ENCODE results near the gene ZPBP2.
"Not testable (repeated sequence)": the region's sequence is repeated elsewhere in the genome, so short reads cannot be mapped to it uniquely, and the experiment has no call there.

The ZPBP2 gene, protein sequence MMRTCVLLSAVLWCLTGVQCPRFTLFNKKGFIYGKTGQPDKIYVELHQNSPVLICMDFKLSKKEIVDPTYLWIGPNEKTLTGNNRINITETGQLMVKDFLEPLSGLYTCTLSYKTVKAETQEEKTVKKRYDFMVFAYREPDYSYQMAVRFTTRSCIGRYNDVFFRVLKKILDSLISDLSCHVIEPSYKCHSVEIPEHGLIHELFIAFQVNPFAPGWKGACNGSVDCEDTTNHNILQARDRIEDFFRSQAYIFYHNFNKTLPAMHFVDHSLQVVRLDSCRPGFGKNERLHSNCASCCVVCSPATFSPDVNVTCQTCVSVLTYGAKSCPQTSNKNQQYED

DNA sequence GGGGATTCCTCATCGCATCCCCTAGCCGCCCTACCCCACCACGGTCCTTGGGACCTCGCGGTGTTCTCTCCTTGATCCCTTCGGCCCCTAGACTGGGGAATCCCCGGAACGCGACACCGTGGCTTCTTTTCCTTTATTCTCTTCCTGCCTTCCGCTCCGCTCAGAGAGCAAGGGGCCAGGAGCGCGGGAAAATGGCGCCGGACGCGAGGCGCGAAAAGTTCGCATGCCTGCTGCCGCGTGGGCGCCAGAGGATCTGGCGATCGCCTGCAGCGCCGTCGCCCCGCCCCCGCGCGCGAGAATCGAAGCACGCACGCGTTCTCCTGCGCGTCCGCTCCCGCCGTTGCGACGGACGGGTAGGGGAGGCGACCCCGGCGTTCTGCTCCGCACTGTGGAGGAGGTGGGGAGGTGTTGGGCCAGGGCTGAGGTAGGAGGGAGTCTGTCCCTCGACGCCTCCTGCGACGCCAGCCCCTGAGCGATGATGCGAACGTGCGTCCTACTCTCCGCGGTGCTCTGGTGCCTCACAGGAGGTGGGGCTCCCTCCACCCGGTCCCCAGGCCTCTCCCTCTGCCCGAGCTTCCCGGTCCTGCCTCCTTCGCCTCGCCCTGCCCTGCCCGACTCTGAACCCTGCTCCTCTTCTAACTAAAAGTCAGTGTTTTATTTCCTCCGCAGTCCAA, at the start of gene ZPBP2:
Gene ZPBP2, plus strand, starts transcription at position 323 of the 674 bp plus-strand sequence. Its CDS starts 153 bp downstream, at position 476.
- no peak for DNase-seq

DNA sequence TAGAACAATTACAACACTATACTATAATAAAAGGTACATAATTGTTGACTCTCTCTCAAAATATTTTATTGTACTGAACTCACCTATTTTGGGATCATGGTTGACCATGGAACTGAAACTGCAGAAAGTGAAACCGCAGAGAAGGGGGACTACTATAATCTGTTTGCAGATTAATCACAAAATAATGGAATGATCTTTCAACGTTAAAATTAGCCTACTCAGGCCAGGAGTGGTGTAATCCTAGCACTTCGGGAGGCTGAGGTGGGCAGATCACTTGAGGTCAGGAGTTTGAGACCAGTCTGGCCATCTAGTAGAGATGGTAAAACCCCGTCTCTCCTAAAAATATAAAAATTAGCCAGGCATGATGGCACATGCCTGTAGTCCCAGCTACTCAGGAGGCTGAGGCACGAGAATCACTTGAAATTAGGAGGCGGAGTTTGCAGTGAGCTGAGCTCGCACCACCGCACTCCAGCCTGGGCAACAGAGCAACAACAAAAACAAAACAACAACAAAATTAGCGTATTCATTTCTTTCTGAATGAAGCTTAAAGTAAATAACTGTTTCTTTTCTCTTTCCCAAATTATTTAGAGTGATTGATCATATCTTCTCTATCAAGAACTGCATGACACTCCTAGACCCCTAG, 49.5 kb upstream of the ZPBP2 start:
- no peak for DNase-seq

DNA sequence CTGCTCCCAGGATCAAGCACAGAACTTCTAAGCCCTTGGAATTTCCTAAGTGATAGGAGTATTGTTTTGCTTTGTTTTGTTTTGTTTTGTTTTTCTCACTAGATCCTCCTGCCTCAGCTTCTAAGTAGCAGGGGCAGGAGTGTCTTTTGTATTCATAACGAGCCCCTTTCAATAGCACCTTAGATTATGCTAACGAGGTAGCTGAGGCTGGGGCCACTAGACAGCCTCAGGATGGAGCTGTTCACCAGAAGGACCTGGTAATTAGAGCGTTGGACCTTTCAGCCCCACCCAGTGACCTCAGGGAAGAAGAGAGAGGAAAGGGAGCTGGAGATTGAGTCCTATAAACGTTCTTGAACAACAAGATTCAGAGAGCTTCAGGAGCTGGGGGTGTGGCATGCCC, 47.5 kb upstream of the ZPBP2 start:
- DNase-seq: no peak

DNA sequence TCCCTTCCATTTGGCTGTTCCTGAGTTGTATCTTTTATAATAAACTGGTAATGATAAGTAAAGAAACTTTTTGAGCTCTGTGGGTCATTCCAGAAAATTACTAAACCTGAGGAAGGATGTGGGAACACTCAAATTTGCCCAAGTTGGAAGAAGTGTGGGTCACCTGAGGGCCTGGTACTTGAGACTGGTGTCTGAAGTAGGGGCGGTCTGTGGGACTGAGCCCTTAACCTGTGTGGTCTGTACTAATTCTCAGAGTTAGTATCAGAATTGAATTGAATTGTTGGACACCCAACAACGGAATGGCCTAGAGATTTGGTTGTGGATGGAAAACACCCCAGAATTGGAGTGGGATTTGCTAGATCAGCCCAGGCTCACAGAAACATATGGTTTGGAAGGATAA, 47.0 kb upstream of the ZPBP2 start:
- DNase-seq: no peak

DNA sequence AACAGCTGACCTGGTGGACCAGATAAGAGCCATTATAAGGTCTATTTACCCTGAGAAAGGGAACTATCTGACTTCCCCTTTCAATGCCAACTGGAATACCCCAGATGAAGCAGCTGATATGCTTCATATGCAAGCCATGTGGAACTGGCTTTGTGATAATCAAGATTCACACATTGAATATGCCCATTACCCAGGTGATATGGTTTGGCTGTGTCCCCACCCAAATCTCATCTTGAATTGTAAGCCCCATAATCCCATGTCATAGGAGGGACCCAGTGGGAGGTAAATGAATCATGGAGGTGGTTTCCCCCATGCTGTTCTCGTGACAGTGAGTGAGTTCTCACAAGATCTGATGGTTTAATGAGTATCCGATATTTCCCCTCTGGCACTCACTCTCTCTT, 46.0 kb upstream of the ZPBP2 start:
- DNase-seq: peak; percentile 15

DNA sequence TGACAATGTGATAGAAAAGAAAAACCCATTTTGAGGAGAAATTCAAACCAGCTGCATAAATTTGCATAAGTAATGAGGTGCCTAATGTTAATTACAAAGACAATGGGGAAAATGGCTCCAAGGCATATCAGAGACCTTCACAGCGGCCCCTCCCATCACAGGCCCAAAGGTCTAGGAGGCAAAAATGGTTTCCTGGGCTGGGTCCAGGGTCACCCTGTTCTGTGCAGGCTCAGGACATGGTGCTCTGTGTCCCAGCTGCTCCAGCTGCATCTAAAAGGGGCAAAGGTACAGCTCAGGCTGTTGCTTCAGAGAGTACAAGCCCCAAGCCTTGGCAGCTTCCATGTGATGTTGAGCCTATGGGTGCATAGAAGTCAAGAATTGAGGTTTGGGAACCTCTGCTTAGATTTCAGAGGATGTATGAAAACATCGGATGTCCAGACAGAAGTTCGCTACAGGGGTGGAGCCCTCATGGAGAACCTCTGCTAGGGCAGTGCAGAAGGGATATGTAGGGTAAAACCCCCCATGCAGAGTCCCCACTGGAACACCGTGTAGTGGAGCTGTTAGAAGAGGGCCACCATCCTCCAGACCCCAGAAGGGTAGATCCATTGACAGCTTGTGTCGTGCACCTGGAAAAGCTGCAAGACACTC, 44.5 kb upstream of the ZPBP2 start:
- no peak for DNase-seq

DNA sequence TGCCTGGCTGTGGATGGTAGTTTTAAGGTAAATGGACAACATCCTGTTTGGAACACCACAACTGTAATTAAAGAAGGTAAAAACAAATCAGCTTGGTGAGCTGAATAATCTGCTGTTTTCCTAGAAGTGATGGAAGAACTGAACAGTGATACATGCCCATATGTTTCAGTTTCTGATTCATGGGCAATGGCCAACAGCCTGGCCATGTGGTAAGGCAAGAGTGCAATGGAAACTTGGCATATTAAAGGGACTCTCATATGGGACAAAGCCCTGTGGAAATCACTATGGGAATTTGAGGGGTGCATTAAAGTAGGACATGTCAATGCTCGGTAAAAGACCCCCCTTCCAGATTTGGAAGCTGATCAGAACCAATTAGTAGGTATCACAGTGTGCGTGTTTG, 41.7 kb upstream of the ZPBP2 start:
- no peak for DNase-seq

DNA sequence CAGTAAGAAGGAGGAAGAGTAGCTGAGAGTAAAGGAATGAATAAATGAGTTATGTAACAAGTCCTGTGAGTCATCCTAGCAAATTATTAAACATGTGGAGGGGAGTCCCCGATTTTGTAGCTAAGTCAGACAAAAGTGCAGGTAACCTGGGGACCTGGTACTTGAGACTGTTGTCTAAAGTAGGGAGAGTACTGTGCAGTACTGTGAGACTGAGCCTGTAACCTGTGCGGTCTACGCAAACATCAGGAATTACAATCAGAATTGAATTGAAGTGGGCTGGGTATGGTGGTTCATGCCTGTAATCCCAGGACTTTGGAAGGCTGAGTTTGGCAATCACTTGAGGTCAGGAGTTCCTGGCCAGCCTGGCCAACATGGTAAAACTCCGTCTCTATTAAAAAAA, 39.6 kb upstream of the ZPBP2 start:
- no peak for DNase-seq

DNA sequence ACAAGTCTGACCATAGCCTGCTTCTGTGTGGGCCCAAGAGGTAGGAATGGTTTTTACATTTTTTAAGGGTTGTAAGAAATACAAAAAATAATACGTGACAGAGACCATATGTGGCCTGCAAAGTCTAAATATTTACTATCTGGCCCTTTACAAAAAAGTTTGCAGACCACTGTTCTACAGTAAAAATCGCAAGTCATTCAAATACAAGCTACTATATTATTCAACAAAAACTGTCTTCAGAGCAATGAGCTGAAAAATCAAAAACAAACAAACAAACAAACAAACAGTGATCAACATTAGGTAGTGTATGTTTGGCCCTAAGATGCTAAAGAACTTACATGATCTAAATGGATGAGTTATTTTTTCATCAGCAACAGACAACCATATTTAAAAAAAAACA, 36.4 kb upstream of the ZPBP2 start:
- no peak for DNase-seq

DNA sequence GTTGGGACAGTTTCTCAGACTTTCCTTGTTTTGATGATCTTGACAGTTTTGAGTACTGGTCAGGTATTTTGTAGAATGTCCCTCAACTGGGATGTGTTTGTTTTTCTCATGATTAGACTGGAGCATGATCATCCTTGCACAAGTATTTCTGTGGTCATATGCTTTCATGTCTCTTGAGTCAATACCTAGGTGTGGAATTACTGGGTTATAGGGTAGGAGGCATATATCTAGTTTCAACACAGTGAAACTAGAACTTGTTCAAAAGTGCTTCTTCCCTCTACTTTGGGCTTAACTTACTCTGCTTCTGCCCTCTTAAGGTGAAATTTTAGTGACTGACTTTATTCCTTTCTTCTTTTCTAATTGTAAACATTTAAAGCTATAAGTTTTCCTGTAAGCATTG, 34.0 kb upstream of the ZPBP2 start:
- DNase-seq: no peak

DNA sequence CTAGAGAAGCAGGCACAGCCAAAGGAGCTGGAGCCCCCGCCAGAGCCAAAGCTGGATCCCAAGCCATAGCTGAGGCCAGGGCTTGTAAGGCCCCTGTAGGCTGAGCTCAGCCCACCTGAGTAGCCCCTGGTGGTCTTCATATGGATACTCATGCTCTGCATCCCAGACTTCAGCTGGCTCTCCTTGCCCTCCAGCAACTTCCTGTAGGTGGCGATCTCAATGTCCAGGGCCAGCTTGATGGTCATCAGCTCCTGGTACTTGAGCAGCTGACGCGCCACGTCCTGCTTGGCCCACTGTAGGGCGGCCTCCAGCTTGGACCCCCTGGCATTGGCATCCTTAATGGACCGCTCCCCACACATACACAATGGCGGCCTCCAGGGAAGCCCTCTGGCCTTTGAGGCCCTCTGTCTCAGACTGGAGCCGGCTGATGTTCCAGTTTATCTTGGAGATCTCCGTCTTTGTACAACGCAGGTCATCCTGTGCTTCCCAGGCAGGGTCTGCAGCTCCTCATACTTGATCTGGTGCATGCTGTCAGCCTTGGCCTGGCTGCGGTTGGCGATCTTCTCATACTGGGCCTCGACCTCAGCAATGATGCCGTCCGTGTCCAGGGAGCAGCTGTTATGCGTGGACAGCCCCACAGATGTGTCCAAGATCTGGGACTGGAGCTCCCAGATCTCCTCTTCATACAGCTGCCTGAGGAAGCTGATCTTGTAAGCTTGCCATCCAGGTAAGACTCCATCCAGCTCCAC, 32.8 kb upstream of the ZPBP2 start:
- DNase-seq: no peak

DNA sequence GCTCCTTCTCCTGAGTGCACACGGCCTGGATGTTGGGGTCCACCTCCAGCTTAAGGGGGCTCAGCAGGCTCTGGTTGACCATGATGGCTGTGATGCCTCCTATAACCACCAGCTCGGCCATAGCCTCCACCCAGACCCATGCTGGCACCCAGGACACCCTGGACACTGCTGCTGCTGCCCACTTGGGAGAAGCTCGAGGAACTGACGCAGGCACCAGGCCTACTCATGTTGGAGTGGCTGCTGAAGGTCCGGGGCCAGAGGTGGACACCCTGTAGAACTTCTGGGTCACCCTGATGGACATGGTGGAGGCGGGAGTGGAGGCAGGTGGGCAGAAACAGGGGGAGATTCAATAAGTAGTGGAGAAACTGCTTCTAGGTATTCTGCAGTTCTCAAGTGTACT, 31.9 kb upstream of the ZPBP2 start:
- DNase-seq: no peak

DNA sequence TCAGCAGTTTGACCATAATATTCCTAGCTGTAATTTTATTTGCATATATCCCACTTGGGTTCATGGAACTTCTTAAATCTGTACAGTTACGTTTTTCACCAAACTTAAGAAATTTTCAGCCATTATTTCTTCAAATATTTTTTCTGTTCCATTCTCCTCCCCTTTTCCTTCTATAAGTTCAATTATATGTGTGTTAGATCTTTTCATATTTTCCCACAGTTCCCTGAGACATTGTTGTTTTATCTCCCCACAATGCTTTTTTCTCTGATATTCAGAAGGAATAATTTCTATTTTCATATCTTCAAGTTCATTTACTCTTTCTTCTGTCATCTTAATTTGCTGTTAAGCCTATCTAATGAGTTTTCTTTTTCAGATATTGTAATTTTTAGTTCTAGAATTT, 29.9 kb upstream of the ZPBP2 start:
- no peak for DNase-seq

DNA sequence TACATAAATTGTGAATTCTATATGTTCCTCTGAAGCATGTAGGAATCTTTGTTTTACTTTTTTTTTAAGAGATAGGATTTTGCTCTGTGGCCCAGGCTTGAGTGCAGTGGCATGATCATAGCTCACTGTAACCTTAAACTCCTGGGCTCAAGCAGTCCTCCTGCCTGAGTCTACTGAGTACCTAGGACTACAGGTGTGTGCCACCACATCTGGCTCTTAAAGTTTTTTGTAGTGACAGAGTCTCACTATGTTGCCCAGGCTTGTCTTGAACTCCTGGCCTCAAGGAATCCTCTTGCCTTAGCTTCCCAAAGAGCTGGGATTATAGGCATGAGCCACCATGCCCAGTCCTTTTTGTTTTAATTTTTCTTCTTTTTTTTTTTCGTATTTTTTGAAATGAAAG, 29.2 kb upstream of the ZPBP2 start:
- no peak for DNase-seq

DNA sequence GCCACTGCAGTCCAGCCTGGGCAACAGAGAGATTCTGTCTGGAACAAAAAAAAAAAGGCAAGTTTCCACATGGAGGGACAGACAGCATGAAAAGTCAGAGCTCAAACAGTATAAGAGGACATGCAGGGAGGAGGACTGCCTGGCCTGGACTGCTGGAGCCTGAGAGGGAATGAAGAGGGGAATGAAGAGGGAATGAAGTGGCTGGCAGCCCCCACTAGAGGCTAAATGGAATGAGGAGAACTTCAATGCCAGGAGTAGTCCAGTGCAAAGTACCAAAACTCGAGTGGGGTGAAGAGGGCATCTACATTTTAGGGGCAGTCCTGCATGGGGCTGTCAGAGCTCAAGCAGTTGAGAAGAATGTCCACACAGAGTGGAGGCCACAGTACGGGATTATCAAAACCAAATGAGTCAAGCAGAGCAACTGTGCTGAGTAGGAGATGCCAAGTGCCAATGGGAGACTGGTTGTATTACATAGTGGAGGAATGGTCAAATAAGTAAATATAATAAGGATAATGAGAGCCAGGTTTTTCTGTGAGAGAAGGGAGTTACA, 26.8 kb upstream of the ZPBP2 start:
- DNase-seq: no peak

DNA sequence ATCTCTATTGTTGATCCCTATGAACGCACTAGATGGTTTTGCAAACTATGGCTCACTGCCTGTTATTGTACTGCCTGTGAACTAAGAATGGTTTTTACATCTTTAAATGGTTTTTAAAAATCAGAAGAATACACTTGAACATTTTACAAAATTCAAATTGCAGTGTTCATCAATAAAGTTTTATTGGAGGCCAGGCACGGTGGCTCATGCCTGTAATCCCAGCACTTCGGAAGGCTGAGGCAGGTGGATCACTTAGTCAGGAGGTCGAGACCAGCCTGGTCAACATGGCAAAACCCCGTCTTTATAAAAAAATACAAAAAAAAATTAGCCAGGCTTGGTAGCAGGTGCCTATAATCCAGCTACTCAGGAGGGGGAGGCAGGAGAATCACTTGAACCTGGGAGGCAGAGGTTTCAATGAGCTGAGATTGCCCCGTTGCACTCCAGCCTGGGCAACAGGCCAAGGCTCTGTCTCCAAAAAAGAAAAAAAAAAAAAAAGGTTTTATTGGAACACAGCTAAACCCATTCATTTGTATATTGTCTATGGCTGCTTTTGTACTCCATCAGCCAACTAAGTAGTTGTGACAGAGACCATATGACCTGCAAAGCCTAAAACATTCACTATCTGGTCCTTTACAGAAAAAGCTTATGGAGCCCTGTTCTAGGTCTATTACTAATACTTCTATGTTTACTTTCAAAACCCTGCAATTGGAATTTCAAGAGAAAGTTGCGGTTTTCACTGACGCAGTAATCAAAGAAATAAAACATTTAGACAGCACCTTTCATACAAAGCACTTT, 22.8 kb upstream of the ZPBP2 start:
- DNase-seq: no peak

DNA sequence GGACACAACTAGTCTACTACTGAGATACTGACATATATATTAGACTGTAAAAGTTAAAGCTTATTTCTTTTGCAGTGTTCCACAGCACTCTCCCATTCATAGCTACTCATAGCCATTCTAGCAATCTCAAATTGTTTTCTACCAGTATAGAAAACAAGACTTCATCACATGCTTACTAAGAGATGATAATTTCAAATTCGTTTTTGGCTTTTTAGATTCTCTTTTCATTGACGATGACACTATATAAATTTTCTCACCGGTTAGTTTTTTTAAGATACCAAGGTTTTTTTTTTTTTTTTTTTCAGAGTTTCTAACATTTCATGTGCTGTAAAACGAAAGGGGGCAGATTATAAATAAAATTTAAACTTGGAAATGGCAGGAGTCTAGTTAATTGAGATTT, 21.8 kb upstream of the ZPBP2 start:
- DNase-seq: no peak

DNA sequence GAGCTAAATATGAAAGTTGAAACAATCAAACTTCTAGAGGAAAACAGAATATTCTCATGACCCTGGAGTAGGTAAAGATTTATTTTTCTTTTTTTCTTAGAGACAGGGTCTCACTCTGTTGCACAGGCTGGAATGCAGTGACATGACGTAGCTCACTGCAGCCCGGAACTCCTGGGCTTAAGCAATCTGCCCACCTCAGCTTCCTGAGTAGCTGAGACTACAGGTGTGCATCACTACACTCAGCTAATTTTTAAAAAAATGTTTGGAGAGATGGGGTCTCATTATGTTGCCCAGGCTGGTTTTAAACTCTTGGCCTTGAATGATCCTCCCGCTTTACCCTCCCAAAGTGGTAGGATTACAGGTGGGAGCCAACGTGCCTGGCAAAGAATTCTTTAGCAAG, 19.4 kb upstream of the ZPBP2 start:
- DNase-seq: no peak

DNA sequence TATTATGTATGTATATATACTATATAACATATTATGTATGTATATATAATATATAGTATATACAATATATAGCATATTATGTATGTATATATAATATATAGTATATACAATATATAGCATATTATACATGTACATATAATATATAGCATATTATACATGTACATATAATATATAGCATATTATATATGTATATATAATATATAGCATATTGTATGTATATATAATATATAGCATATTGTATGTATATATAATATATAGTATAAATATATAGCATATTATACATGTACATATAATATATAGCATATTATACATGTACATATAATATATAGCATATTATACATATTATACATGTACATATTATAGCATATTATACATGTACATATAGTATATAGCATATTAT, 17.8 kb upstream of the ZPBP2 start:
- DNase-seq: not testable (repeated sequence)

DNA sequence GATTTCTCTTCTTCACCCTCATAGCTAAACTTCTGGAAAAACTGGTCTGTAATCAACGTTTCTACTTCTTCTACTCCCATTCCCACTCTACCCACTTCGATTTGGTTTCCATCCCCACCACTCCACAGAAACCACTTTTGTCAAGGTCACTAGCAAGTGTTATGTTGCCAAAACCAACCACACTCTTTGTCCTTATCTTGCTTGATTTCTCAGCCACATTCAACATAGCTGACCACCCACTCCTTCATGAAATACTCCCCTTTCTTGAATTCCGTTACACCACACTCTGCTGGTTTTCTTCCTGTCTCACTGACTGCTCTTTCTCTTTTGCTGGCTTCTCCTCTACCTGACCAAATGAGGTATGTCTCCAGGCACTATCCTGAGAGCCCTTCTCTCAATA, 15.8 kb upstream of the ZPBP2 start:
- DNase-seq: peak; percentile 79

DNA sequence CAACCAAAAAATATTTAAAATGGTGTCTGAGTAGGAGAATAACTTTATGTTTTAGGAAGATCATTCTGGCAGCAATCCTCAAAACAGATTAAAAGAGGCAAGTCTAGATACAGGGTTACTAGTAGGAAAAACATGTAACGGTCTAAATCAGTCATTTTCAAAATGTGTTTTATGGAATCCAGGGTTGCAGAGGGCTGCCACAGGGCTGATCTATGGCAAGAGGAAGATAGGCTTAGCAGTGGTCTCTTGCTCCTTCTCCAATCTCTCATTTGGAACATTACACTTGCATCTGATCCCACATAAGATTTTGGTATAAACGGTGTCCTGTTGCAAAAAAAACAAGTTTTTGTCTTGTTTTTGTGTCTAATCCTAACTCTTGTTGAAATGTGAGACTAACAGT, 13.1 kb upstream of the ZPBP2 start:
- DNase-seq: no peak

Data from hematopoietic multipotent progenitor cell treated with erythropoietin and hydrocortisone succinate and interleukin-3 and kit ligand, for 6 days (in vitro differentiated cells).